Smooth muscle cell (in vitro differentiated cells): ENCODE data around the gene MITF. TPM values are rescaled to one million over a fixed set of nuclear protein-coding genes. Genes with fewer than 3 reads are reported as not detected.
A peak's percentile ranks its signal among the peaks of the same experiment; 100 is the strongest.

Experiments
- DNase-seq: peaks from one replicate; lab custom pipeline; 2025; ENCODE audit not compliant: unreplicated experiment; lab: John Stamatoyannopoulos, UW
- H2AFZ ChIP-seq: fragments of 200-600 bp; sonication (generic); 2 replicates; pipeline ENCODE4 v1.6.0; 2016; ENCODE audit warnings: antibody characterized with exemption, low read depth, mild to moderate bottlenecking
- H3F3A ChIP-seq: fragments of 200-600 bp; sonication (generic); 2 replicates; pipeline ENCODE4 v1.6.0; 2017; ENCODE audit warnings: antibody characterized with exemption, low read depth
- H3K27ac ChIP-seq: fragments of 200-600 bp; sonication (generic); 2 replicates; pipeline ENCODE4 v1.5.1; 2016; ENCODE audit warnings: low read depth, mild to moderate bottlenecking
- H3K27me3 ChIP-seq: fragments of 200-600 bp; sonication (generic); 2 replicates; pipeline ENCODE4 v1.6.1; 2016; ENCODE audit warnings: low read depth, mild to moderate bottlenecking
- H3K36me3 ChIP-seq: fragments of 200-600 bp; sonication (generic); 2 replicates; pipeline ENCODE4 v1.5.1; 2016; ENCODE audit warnings: low read depth
- H3K4me1 ChIP-seq: fragments of 200-600 bp; sonication (generic); 2 replicates; pipeline ENCODE4 v1.5.1; 2016; ENCODE audit warnings: low read depth
- H3K4me2 ChIP-seq: fragments of 200-600 bp; sonication (generic); 2 replicates; pipeline ENCODE4 v1.6.0; 2016; ENCODE audit warnings: mild to moderate bottlenecking
- H3K4me3 ChIP-seq: fragments of 200-600 bp; sonication (generic); 2 replicates; pipeline ENCODE4 v1.5.1; 2016; ENCODE audit warnings: mild to moderate bottlenecking
- H3K79me2 ChIP-seq: fragments of 200-600 bp; sonication (generic); 2 replicates; pipeline ENCODE4 v1.6.0; 2016; ENCODE audit warnings: low read depth, mild to moderate bottlenecking
- H3K9ac ChIP-seq: fragments of 200-600 bp; sonication (generic); 2 replicates; pipeline ENCODE4 v1.6.0; 2016; ENCODE audit warnings: low read depth
- H3K9me3 ChIP-seq: fragments of 200-600 bp; sonication (generic); replicated peaks from 2 replicates; pipeline ENCODE4 v1.5.1; 2016; ENCODE audit warnings: low read depth
- H4K20me1 ChIP-seq: fragments of 200-600 bp; sonication (generic); 2 replicates; pipeline ENCODE4 v1.6.0; 2016; ENCODE audit warnings: low read depth
- CTCF ChIP-seq: fragments of 200-600 bp; sonication (generic); IDR thresholded peaks from 2 replicates; pipeline ENCODE4 v1.5.1; 2017; ENCODE audit warnings: borderline replicate concordance, mild to moderate bottlenecking, antibody characterized with exemption; ENCODE audit not compliant: insufficient read depth, poor library complexity, severe bottlenecking
- WGBS: methylation state at CpG from one replicate; pipeline ENCODE4 v1.1.7; 2016; ENCODE audit warnings: low lambda C conversion rate; 5-methylcytosine and 5-hydroxymethylcytosine counted together
- polyA plus RNA-seq: library from polyadenylated mRNA; unstranded; fragments of >200 nt; fragmentation: Nextera tagmentation; extraction: Ambion mirVana; gene quantifications from 2 replicates; pipeline ENCODE4 v1.2.1, GENCODE V29; 2016
- total RNA-seq: library from RNA; depleted of rRNA; stranded (reverse); fragments of >200 nt; gene quantifications from 2 replicates; pipeline ENCODE4 v1.2.3, GENCODE V29; 2014

The MITF gene
- total and polyA plus RNA-seq, 2 experiments from 2014 or later = 2.3 to 3.1 TPM

GRCh38 chr3:69746119-69746518 is 6.9 kb downstream of the MITF start:
- no peak overlapping the region for H3K9ac ChIP-seq
- no peak for TF ChIP-seq CTCF
- H4K20me1 ChIP-seq = no peaks in the 10 kb centered on the region
- H3K4me3 ChIP-seq = no peak overlapping the region
- H3K9me3 ChIP-seq = no peaks in the 10 kb centered on the region
- H3K4me2 ChIP-seq = no peak overlapping the region
- no peak for DNase-seq
- no peak overlapping the region for H2AFZ ChIP-seq
- 62% methylated on average over 2 of the region's 2 CpGs for WGBS
- H3K4me1 ChIP-seq = no peaks in the 10 kb centered on the region
- no peaks in the 10 kb centered on the region for H3K36me3 ChIP-seq
- no peaks in the 10 kb centered on the region for H3F3A ChIP-seq
- H3K27ac ChIP-seq = no peak overlapping the region
- H3K79me2 ChIP-seq = no peaks in the 10 kb centered on the region
- peaks cover 4% of the 10 kb centered on the region for H3K27me3 ChIP-seq

- no peaks in the 10 kb centered on the region for H3K36me3 ChIP-seq
- no peak overlapping the region for H3K4me2 ChIP-seq
- TF ChIP-seq CTCF = no peak
- H3F3A ChIP-seq = no peaks in the 10 kb centered on the region
- H3K9ac ChIP-seq = no peak overlapping the region
- H3K79me2 ChIP-seq = no peaks in the 10 kb centered on the region
- H3K4me1 ChIP-seq = no peaks in the 10 kb centered on the region
- no peaks in the 10 kb centered on the region for H3K27me3 ChIP-seq
- peak overlapping the region; percentile 9 for H3K27ac ChIP-seq
- H4K20me1 ChIP-seq = no peaks in the 10 kb centered on the region
- DNase-seq = no peak
- H3K4me3 ChIP-seq = no peak overlapping the region
- no peak overlapping the region for H2AFZ ChIP-seq
- no peaks in the 10 kb centered on the region for H3K9me3 ChIP-seq
- 80% methylated on average over 2 of the region's 2 CpGs for WGBS
Measured at GRCh38 chr3:69747511-69748258, 8.4 kb downstream of the MITF start.

GRCh38 chr3:69748503-69748902 is 9.2 kb downstream of the MITF start:
- Histone ChIP-seq H3F3A (no peaks in the 10 kb centered on the region), H3K4me2 (no peak overlapping the region), H3K79me2 (no peaks in the 10 kb centered on the region), H3K36me3 (no peaks in the 10 kb centered on the region), H3K27me3 (no peaks in the 10 kb centered on the region), H4K20me1 (no peaks in the 10 kb centered on the region), H3K9ac (no peak overlapping the region), H3K9me3 (no peaks in the 10 kb centered on the region), H3K27ac (no peak overlapping the region), H3K4me3 (no peak overlapping the region), H2AFZ (no peak overlapping the region), H3K4me1 (no peaks in the 10 kb centered on the region)
- 96% methylated on average over 2 of the region's 2 CpGs for WGBS
- DNase-seq = no peak
- no peak for TF ChIP-seq CTCF

DNA sequence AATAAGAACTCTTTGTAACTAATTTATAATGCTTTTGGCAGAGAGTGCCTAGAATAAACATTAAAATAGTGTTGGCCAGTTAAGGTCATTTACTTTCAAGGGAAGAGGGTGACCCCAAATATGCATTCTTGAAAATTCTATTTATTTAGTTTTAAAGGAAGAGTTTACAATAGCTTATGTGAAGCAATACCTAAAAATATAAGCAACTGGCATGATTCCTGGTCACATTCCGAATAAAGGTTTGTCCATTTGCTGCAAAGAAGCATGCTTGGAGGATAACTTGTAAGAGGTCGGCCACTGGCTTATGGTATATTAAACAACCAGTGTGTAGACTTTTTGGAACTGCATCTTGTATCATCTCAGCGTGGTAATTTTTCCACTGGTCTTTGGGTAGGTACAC is 10.2 kb downstream of the MITF start:
- Histone ChIP-seq H3K9me3 (no peaks in the 10 kb centered on the region), H3K27me3 (no peaks in the 10 kb centered on the region), H2AFZ (no peak overlapping the region), H3K79me2 (no peaks in the 10 kb centered on the region), H3K9ac (no peak overlapping the region), H3F3A (no peaks in the 10 kb centered on the region), H3K4me2 (no peak overlapping the region), H4K20me1 (no peaks in the 10 kb centered on the region), H3K4me1 (no peaks in the 10 kb centered on the region), H3K36me3 (no peaks in the 10 kb centered on the region), H3K4me3 (no peak overlapping the region), H3K27ac (no peak overlapping the region)
- TF ChIP-seq CTCF = no peak
- 93% methylated on average over 3 of the region's 3 CpGs for WGBS
- DNase-seq = no peak
